BJ (cell line): ENCODE measurements around the gene NUP153. TPM values are rescaled to one million over a fixed set of nuclear protein-coding genes. Genes with fewer than 3 reads are reported as not detected.

Experiments
- CTCF ChIA-PET: fragments of 350-600 bp; formaldehyde crosslinking; extraction: SDS; loops from one replicate; lab custom pipeline; 2021; ENCODE audit warnings: antibody characterized with exemption, inconsistent platforms; lab: Yijun Ruan, JAX
- POLR2A ChIA-PET: fragments of 300-600 bp; sonication (Branson Sonifier 250); formaldehyde crosslinking; extraction: SDS; loops from one replicate; lab custom pipeline; 2021; ENCODE audit warnings: antibody characterized with exemption; lab: Charles Lee
- DNase-seq: peaks from one replicate; pipeline ENCODE4 v3.0.0-alpha.2; 2011; ENCODE audit warnings: low read depth
- H3K27me3 ChIP-seq: 2 replicates; pipeline ENCODE4 v1.6.0; 2011; ENCODE audit warnings: low read length; ENCODE audit not compliant: control insufficient read depth, insufficient read depth
- H3K36me3 ChIP-seq: 2 replicates; pipeline ENCODE4 v1.5.1; 2011; ENCODE audit warnings: low read length; ENCODE audit not compliant: control insufficient read depth, insufficient read depth
- H3K4me3 ChIP-seq: 2 replicates; pipeline ENCODE4 v1.5.1; 2011; ENCODE audit warnings: low read depth, mild to moderate bottlenecking, control low read depth, low read length
- CTCF ChIP-seq: IDR thresholded peaks from 2 replicates; pipeline ENCODE4 v1.5.1; 2011; ENCODE audit warnings: low read depth, mild to moderate bottlenecking, control low read depth, inconsistent platforms, low read length, moderate library complexity; ENCODE audit not compliant: insufficient read depth
- polyA plus RNA-seq: library from polyadenylated mRNA; depleted of rRNA; stranded (reverse); fragments of >200 nt; gene quantifications from 2 replicates; pipeline ENCODE4 v1.2.3, GENCODE V29; 2011

NUP153 gene
- polyA plus RNA-seq, 1 experiment, result 15.6 TPM

- H3K4me3 ChIP-seq, result no peak overlapping the region
- DNase-seq, result no peak
- POLR2A ChIA-PET, result no interaction called here
- no peaks in the 10 kb centered on the region for H3K36me3 ChIP-seq
- TF ChIP-seq CTCF, result no peak
- CTCF ChIA-PET, result no interaction called here
- H3K27me3 ChIP-seq, result no peaks in the 10 kb centered on the region
Measured at GRCh38 chr6:17719323-17720041, 12.8 kb upstream of the NUP153 start.

- Histone ChIP-seq H3K4me3 (no peak overlapping the region), H3K36me3 (no peaks in the 10 kb centered on the region), H3K27me3 (no peaks in the 10 kb centered on the region)
- no peak for TF ChIP-seq CTCF
- no peak for DNase-seq
- POLR2A ChIA-PET, result no interaction called here
- CTCF ChIA-PET, result no interaction called here
Measured at GRCh38 chr6:17716221-17716620, 9.5 kb upstream of the NUP153 start.

DNA sequence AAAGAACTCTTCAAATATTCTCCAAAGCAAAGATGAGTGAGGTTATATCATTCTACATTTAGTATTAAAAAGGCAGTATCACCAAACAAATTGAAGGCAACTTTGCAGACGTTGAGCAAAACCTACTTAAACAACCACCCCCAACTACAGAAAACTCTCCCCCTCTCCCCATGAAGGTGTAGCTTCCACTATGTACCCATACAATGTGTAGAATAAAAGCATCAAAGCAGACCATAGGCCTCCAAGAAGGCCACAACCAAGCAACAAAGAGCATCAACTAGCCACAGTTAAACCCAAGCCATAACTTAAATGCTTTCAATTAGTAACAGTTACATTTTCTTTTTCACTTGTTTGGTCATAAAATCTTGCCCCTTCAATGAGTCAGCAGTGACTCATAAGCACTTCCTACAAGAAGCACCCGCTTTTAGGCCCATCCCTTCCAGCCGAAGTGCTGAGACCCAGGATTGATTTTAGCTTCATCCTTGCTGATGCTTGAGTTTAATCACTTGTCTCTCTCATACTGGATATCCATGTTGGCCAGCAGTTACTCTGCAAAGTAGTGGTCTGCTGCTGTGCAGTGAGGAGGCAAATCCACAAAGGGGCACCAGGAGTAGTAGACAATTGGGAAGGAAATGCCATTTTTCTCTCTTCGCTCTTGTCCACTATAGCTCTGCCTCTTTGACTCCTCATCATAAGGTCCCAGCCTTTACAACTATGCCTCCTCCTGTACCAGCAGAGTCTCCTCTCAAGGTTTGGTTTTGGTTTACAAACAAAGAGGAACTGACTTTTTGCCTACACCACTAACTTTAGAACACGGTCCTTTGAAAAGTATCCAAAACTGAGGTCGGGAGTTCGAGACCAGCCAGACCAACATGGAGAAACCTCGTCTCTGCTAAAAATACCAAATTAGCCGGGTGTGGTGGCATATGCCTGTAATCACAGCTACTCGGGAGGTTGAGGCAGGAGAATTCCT is 8.4 kb upstream of the NUP153 start:
- no peak overlapping the region for H3K4me3 ChIP-seq
- no peaks in the 10 kb centered on the region for H3K36me3 ChIP-seq
- no peak for TF ChIP-seq CTCF
- no peaks in the 10 kb centered on the region for H3K27me3 ChIP-seq
- ChIA-PET POLR2A (no interaction called here), CTCF (interaction anchor here (0.5 to 1.2 kb wide), 2 partner anchors 9 to 10 kb away, joined by 3 to 4 read pairs; no protein-coding TSS in a partner anchor)
- peak; percentile 84 for DNase-seq

- POLR2A ChIA-PET, result no interaction called here
- TF ChIP-seq CTCF, result no peak
- no peak overlapping the region for H3K4me3 ChIP-seq
- CTCF ChIA-PET, result interaction anchor here (1.2 kb wide), 1 partner anchor 8 kb away, joined by 3 read pairs; no protein-coding TSS in a partner anchor
- DNase-seq, result no peak
- H3K36me3 ChIP-seq, result no peaks in the 10 kb centered on the region
- no peaks in the 10 kb centered on the region for H3K27me3 ChIP-seq
Measured at GRCh38 chr6:17714177-17714576, 7.5 kb upstream of the NUP153 start.

DNA sequence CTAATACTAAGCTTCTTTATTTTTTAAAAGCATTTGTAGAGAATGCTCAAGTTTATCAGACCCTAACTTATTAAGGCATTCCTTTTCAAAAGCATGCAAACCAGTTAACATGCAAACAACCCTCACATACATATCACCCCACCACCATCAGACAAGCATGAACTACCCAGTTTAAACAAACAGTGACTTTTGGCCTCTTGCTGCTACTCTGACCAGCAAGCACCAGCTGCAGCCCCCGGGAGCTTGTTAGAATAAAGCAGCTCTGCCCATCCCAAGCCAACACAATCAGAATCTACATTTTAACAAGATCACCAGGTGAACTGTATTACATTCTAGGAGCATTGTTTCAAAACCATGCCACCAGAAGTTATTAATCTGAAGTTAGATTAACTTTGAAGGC is 5.9 kb upstream of the NUP153 start:
- no peak for DNase-seq
- ChIA-PET CTCF (no interaction called here), POLR2A (no interaction called here)
- Histone ChIP-seq H3K36me3 (no peaks in the 10 kb centered on the region), H3K27me3 (no peaks in the 10 kb centered on the region), H3K4me3 (no peak overlapping the region)
- TF ChIP-seq CTCF, result no peak
